ENCODE results near the gene POU1F1. TPM values are rescaled to one million over a fixed set of nuclear protein-coding genes. Genes with fewer than 3 reads are reported as not detected.
"Not testable (repeated sequence)": the region's sequence is repeated elsewhere in the genome, so short reads cannot be mapped to it uniquely, and the experiment has no call there.

POU1F1 gene, protein sequence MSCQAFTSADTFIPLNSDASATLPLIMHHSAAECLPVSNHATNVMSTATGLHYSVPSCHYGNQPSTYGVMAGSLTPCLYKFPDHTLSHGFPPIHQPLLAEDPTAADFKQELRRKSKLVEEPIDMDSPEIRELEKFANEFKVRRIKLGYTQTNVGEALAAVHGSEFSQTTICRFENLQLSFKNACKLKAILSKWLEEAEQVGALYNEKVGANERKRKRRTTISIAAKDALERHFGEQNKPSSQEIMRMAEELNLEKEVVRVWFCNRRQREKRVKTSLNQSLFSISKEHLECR
- not detected for polyA plus RNA-seq (ENCODE audit: insufficient read length)

DNA sequence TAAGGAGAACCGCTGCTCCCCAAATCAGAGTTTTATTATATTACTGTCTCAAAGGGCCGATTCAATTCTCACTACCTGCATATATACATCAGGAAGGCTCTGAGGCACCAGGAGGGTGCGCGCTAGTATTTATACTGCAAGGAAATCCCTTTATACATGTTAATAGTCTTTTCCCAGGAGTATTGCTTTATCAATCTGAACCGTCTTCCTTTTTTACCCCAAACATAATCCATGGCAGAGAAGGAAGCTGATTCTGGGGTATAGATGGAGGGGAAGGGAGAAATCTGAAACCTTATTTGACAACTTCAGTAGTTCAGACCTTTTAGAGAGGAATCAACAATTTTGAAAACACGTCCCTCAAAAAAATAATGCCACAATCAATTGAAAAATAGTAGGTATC is at the start of gene POU1F1:
Gene POU1F1, minus strand, starts transcription at position 101 of the 400 bp plus-strand sequence. CDS start 122 bp downstream, outside the sequence.
- DNase-seq, result no peak

DNA sequence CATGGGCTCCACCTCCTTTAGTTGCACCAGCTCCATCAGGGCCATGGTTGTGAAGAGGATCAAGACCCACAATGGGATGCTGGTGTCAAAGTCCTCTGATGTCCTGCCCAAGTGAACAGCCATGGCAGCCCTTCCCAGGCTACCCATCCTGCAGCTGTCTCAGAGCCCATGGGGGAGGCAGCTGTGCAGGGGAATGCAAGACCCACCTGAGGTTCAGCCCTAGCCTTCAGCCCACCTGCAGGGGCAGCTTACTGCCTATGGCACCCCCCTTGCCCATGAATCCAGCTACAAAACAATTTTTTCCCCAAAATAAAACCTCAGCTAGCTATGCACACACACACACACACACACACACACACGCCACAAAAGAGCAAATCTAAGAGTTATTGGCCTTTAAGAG is 48.2 kb upstream of the POU1F1 start:
- no peak for DNase-seq

DNA sequence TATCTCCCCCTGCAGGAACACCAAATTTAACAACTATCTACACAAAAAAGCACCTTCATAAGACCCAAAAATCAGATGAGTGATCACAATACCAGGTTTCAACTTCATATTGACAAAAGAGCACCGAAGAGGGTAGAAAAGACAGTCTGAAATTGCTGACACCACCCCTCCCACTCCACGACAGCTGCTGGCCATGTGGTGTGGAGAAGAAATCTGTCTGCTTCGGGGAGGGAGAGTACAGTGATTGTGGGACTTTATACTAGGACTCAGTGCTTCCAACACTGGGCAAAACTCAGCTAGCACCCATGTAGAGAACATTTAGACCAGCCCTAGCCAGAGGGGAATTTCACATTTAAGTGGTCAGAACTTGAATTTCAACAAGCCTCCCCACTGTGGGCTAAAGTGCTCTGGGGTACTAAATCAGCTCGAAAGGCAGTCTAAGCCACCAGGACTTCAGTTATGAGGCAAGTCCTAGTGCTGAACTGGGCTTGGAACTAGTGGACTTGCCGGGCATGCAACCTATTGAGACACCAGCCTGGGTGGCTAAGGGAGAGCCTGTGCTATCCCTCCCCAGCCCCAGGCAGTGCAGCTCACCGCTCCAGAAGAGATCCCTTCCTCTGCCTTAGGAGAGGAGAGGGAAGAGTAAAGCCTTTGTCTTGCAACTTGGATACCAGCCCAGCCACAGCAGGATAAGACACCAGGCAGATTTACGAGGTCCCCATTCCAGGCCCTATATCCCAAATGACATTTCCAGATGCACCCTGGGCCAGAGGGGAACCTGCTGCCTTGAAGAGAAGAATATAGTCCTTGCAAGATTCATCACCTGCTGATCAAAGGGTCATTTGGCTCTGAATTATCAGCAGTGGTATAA is 44.6 kb upstream of the POU1F1 start:
- DNase-seq, result no peak

DNA sequence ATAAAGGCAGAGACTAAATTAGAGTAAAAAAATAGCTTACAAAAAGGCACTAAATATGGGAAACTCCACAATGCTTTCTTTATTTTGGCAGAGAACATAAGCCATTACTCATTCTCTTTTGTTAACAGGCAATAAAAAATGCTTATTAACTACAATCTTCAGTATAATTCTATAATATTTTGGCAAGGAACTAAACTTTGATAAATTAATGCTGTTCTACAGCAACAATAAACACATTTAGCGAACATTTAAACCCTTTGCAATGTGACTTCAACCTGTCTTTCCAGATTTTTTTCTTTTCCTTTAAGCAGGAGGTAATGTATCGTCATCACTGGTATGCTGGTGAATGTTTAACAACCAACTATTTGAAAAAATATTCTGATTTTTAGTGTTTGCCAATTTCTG is 42.2 kb upstream of the POU1F1 start:
- DNase-seq, result no peak

DNA sequence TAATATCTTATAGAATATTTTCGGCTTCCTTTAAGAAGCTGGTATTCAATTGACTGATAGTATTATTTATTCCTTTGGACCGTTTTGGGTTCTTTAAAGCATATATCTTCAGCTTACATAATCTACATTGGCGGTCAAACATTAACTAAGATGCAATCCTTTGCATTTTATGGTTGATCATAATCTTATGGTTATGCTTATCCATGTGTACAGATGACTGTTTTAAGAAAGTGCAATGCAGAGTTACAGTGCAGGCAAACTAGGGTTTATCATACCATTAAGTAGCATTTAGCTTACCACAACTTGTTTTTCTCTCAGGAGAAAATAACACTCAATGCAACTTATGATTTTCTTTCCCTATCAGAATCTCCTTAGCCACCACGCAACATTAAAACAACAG is 41.4 kb upstream of the POU1F1 start:
- DNase-seq, result no peak

DNA sequence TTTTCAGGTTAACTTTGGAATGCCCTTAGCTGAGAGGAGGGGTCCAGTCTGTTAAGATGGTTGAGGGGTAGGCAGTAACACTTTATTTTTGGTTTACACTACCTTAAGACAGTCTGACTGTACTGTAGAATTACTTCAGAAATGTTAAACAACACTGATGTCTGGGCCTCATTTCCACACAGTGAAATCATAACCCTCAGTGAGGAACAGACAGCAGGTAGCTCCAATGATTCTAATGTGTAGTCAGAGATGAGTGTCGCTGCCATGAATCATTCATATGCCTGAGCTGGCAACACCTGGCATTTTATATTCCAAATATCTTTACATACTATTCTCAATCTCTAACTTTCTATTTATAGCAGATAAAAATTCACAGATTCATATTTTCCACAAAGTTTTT is 37.3 kb upstream of the POU1F1 start:
- no peak for DNase-seq

DNA sequence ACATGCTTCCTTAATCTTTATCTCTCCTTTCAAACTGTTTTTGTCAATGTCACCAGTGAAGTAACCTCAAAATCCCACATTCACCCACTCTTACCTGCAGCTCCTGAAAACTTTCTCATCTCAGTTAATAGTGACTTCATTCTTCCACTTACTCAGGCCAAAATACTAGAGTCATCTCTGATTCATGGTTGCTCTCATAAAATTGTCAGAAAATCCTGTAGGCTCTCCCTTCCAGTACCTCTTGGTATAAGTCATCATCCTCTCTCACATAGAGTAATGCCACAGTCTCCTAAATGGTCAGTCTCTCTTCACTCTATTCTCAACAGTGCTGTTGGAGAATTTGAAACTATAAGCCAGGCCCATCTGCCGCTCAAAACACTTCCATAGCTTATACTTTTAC is 34.9 kb upstream of the POU1F1 start:
- no peak for DNase-seq

DNA sequence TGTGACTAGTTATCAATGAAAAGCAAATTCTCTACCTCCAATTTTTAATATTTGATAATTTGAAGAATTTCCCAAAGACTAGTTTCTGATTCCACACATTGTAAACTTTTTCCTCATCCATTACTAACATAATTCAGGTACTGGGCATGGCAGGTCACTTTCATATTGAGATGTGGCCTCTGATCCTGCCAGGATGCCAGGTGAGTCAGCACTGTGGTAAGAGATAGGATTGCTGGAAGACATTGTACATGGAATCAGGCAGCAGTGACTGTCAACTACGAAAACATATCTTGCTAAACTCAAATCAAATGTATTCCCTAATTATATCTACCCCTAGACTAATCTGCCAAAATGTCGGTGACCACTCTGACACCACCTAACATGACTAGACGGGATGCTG is 33.2 kb upstream of the POU1F1 start:
- no peak for DNase-seq

DNA sequence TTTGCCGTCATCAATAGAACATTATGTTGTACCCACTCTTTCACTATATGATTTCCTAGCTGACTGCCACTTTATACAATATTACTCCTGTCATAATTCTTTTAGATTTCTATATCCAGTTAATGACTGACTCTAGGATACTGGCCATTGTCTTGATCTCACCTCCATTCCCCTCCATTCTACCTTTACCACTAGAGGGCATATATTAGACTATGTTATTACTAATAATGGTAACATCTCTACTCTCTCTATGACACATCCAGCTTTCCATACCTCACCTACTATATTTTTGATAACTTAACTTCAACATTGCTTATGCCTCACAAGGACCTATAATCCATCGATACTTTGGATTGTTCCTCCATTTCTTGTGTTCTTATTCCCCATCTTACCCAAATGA is 31.4 kb upstream of the POU1F1 start:
- no peak for DNase-seq

DNA sequence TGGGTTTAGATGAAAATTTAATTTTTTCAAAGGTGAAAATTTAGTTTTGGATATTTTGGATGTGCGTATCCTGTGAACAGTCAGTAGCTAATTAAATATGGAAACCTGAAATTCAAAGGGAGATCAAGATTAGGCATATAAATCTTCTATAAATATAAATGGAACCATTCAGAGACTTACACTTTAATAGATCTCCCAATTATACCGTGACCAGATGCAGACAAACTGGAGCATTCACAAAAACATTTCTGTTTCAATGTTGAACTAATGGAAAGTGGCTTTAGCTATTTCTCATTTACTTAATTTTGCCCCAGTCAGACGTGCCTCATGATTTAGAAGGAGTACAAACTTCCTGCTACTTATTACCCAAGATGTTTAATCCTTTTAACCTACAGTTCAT is 29.1 kb upstream of the POU1F1 start:
- no peak for DNase-seq

DNA sequence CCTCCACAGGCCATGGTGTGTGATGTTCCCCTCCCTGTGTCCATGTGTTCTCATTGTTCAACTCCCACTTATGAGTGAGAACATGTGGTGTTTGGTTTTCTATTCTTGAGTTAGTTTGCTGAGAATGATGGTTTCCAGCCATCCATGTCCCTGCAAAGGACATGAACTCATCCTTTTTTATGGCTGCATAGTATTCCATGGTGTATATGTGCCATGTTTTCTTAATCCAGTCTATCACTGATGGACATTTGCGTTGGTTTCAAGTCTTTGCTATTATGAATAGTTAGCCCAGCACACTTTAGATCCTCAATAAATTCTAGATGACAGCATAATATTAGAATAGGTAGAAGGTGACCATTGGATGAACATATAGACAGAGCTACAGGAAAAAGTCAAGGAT is 28.6 kb upstream of the POU1F1 start:
- not testable (repeated sequence) for DNase-seq

DNA sequence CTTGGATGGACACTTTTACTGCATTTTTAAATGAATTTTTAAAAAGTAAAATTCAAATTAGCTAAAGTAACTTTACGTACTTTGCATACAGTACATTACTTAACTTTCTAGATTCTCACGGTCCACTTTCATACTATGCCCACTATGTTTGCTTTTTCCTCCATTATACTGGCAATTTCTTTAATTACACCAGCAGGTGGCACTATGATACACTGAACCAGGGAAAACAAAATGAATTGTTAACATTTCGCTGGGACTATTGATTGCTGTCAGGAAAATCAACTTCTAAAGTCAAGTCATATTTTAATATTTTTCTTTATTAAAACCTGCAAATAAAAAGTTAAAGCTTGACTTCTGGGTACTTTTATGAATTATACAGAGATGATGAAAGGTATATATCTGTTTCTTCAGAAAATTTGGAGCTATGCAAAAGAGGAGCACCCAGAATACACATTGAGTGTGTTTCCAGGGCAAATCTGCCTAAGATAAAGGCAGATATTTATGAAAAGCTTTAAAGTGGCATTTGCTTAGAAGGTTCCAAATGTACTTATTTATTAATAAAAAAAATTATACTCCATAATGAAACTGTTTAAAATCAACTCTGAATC is 21.8 kb upstream of the POU1F1 start:
- DNase-seq, result peak; percentile 6

DNA sequence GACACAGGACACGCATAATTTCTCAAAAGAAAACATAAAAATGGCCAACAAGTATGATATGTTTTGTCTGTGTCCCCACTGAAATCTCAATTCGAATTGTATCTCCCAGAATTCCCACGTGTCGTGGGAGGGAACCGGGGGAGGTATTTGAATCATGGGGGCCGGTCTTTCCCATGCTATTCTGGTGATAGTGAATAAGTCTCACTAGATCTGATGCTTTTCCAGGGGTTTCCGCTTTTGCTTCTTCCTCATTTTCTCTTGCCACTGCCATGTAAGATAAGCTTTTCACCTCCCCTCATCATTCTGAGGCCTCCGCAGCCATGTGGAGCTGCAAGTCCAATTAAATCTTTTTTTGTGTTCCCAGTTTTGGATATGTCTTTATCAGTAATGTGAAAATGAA is 12.1 kb upstream of the POU1F1 start:
- DNase-seq, result no peak

DNA sequence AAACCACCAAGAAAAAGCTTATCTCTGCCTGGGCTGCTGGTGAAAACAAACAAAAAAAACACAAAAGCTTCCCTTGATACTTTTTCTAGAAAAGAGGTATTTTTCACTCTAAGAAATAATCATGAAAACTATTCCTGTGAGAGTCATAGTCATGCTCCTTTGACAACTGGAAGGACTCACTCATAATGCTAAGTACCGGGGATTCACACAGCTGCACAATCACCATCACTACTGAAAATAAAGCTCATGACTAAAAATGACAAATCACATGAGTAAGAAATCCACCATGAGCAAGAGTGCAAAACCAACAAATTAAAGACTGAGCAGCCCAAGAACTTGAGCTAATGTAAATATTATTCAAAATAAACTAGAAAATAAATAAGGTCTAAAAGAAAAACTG is 10.6 kb upstream of the POU1F1 start:
- no peak for DNase-seq

DNA sequence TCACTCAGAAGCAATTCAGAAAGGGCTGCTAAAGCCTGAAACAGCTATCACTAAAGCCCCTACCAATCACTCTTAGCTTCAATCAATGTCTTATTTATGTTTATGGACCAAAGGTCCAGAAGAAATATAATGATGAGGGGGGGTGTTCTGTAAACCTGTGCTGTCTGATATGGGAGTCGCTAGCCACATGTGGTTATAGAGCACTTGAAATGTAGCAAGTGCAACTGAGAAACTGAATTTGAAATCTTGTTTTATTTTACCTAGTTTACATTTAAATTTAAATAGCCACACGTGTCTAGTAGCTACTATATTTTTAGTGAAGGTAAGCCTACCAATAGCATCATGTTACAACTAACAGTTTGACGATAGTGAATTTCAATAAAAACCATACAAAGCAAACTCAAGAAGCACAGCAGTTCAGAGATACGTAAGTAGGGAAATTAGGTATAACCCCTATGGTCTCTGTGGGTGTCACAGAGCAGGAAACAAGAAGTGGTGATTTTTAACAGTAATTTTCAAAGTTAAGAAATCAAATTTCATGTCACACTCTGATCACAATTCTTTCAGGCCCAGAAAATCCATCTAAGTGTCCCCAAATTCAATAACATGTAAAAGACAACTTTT is 3.6 kb downstream of the POU1F1 start:
- DNase-seq, result no peak

DNA sequence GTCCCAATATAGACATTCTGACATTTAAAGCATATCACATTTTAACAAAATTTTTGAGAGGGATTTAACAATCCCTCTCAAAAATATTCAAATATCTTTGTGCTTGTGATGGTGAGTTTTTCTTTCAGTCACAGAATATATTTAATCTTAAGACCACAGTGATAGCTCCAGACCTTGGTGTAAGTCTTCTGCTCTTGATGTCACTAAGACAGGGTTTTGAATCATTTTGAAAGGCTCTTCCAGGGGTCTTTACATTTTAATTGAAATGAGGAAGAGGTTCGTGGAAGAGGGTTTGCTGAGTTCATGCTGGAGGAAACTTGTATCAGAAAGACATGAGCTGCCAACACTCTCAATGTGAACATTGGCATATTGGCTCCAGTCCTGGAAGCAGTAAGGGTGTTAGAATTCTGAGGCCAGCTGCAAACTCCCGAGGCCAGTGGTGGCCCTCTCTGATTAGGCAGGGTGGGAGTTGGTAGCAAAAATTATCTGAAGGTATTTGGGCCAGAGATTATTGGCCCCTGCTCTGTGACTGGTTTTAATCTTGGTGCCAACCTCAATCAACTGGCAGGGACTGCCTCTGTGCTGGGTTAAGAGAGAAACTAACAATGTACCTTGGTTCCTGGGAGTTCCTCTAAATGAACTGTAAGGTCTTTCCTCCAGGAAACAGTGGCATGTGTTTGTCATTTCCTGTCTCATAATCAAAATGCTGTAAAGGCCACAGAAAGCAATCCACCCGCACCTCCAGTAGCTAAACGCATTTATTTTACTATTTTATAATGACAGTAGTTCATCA is 5.3 kb downstream of the POU1F1 start:
- DNase-seq, result no peak

DNA sequence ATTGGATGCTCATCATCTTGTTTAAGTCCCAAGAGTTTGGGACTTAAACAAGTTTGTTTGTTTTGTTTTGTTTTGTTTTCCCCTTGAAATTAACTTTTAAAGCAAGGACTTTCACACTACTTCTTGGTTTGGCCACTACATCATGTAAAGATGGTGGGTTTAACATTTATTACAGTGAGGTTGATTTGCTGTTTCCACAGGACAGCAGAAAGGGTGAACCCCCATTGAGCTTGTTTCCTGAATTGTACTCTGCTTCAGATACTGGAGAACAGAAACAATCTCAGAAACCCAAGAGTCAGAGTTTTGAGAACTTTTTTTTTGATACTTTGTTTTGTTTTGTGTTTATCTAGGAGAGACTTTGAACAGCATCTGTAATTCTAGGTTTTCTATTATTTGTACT is 6.7 kb downstream of the POU1F1 start:
- DNase-seq, result no peak

DNA sequence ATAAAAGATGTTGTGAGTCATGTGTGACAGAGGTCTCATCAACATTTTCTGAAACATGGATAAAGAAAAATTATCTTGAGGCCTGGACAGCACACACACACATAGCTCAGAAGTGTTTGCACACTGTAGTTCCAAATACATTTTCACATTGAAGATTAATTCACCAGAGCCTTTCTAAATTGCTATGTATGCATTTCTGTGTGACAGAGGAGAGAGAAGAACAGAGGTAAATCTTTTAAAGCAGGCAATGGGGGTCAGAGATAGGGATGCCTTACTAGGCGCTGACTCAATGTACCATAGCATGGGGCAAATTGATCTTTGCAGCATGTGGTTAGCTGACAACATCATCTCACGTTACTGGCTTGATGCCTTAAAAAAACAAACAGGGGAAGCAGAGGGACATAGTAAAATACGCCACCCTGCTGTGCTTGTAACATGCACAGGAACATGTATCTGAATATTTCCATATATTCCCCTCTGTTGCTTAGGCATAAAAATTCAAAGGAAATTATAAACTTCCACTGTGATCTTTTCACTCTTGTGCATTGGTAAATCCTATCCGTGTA is 7.7 kb downstream of the POU1F1 start:
- DNase-seq, result no peak

DNA sequence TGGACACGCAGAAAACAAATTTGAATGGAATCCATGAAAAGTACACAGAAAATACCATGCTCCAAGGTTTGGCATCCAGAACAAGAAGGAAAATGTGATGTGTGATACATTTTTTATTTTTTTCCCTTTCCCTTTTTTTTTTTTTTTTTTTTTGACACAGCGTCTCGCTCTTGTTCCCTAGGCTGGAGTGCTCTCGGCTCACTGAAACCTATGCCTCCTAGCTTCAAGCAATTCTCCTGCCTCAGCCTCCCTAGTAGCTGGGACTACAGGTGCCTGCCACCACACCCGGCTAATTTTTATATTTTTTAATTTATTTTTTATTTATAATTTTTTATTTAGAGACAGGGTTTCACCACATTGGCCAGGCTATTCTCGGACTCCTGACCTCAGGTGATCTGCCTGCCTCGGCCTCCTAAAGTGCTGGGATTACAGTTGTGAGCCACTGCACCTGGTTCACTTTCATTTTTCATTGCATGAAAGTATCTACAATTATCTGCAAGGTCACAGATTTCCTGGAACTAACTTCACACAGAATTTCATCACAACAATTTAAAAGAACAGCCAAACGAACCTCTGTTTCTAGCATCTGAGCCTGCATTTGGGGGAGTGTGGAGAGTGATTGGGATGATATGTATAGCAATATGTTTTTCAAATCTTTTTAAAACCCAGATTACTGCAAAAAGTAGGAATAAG is 8.3 kb downstream of the POU1F1 start:
- DNase-seq, result no peak

DNA sequence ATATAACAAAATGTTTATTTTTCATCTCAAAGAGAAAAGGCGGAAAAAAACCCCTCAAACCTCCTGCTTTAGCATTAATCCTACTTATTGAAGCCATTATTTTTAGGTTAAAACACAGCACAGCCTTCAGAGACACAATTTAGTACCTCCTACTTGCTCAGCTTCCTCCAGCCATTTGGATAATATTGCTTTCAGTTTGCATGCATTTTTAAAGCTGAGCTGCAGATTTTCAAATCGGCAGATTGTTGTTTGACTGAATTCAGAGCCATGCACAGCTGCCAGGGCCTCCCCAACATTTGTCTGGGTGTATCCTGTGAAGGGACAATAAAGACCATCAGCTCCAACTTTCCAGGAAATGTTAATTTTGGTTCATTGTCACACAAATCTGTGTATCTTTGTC is 14.5 kb downstream of the POU1F1 start:
- no peak for DNase-seq

DNA sequence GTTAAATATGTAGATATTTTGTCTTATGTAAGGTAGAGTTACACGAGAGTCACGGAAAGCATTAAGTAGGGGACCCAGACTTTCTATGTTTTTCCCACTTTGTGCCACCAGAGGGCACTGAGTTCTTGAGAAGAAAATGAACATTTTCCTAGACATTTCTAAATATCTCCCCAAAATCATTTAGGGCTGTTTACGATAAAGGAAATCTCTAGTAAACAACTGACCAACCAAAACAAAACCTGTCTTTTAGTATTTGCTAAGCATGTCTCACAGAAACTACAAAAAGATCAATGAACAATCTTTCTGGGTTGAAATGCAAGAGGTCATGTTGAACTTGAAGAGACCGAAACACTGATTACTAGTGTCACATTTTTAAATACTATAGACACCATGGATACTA is 16.1 kb downstream of the POU1F1 start:
- DNase-seq, result peak; percentile 8
